ENCODE results near the gene DUOX1. TPM values are rescaled to one million over a fixed set of nuclear protein-coding genes. Genes with fewer than 3 reads are reported as not detected.
A peak's percentile ranks its signal among the peaks of the same experiment; 100 is the strongest.
"Not testable (repeated sequence)": the region's sequence is repeated elsewhere in the genome, so short reads cannot be mapped to it uniquely, and the experiment has no call there.

The DUOX1 gene
- total RNA-seq: under 1 TPM in 1 of 2 donors, not detected in 1; 0.08 TPM

DNA sequence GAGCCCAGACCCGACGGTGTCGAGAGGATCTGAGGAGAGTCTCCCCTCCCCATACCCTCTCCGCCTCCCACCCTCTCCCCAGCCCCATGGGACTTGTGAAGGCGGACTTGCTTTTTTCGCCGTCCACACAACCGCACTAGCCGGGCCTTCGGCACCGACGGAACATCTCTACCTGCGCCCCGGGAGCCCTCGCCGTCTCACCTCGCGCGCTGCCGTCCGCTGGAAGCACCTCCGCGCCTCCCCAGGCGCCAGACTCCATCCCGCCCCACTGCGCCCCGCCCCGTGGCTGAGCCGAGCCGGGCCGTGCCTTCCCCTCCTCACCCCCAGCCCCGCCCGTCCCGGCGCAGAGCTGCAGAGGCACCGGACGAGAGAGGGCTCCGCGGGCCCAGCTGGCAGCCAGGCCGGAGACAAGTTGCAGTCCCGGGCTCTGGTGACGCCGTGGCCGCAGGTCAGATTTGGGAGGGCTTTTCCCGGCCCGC is at the start of gene DUOX1, which contains the start of gene DUOXA1:
Gene DUOX1, plus strand, starts transcription at position 344 of the 479 bp plus-strand sequence. CDS start 1,973 bp downstream, outside the sequence.
Gene DUOXA1, minus strand, starts transcription at position 229 of the 479 bp plus-strand sequence. CDS start 6,865 bp downstream, outside the sequence.
- Mint-ChIP-seq H3K36me3 (no peaks in the 10 kb centered on the region), H3K27ac (no peak within 1 kb of the TSS), H3K9me3 (no peaks in the 10 kb centered on the region), H3K4me1 (ENCODE audit: low read depth in 2 of 2) (peaks cover 0 to 6% of the 10 kb centered on the region in 2 donors), H3K27me3 (peaks cover 52 to 71% of the 10 kb centered on the region in 2 donors), H3K4me3 (no peak within 1 kb of the TSS)
- DNase-seq (ENCODE audit: low spot score) (no peak), ATAC-seq (peak in 1 of 2 donors; percentile 55)

DNA sequence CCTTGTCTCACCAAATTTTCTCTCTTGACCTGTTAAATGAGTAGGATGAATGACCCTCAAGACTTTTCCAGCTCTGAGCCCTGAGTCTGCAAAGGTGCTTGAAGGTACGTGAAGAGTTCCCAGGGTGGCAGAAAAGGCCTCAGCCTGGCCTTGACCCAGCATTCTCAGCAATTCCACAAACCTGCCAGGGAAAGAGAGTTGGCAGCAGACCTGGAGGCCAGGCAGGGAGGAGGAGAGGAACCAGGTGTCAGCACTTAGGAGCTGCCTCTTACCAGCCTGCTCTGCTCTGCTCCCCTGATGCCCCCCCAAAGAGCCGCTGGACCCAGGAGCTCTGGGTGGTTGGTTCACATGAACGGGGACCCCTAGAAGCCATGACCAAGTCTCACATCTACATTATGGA is 49.2 kb upstream of the DUOX1 start:
- not testable (repeated sequence) for H3K27ac Mint-ChIP-seq; H3K4me1 Mint-ChIP-seq (ENCODE audit: low read depth in 2 of 2); H3K4me3 Mint-ChIP-seq; H3K36me3 Mint-ChIP-seq; ATAC-seq; H3K9me3 Mint-ChIP-seq; DNase-seq (ENCODE audit: low spot score)
- H3K27me3 Mint-ChIP-seq: peaks cover 8 to 16% of the 10 kb centered on the region in 2 donors

DNA sequence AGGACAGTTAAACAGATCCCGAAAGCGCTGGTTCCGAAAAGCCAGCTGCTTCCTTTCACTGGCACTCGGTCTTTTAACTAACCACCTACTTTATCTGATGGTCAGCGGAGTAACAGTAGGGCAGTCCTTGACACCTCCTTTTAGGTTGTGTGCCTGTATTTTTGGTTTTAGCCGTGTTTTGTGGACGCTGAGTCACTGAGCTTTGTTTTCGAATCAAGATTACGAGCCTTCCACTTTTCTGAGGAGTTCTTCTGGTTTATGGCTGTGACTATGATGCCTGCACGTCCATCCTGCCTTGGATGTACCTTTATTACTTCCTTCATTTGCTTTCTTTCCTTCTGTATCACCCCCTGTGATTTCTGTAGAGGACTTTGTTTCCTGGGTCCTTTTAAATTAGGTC is 47.4 kb upstream of the DUOX1 start:
- not testable (repeated sequence) for H3K27ac Mint-ChIP-seq

DNA sequence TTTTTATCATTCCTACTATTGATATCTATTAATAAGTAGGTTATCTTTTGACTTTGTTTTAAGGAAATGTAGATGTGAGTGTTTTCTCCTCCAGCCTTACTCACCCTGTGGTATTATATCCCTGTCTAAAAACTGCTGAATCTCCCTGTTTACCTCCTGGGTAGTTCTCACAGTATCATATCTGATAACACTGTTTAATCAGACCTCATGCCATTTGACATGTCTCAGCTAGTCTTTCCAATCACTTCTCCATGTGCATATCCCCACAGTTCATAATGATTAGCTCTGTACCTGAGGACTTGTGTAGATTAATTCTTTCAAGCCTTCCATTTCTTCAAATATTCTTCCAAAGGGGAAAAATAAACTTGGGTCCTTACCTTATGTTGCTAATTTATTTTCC is 46.6 kb upstream of the DUOX1 start:
- Mint-ChIP-seq H3K4me1 (ENCODE audit: low read depth in 2 of 2) (no peaks in the 10 kb centered on the region), H3K27ac (no peak overlapping the region), H3K36me3 (no peaks in the 10 kb centered on the region), H3K4me3 (no peak overlapping the region), H3K27me3 (peaks cover 9 to 23% of the 10 kb centered on the region in 2 donors), H3K9me3 (no peaks in the 10 kb centered on the region)
- DNase-seq (ENCODE audit: low spot score): no peak
- no peak for ATAC-seq

More for the DNA sequence above, 47.4 kb upstream of the DUOX1 start:
- peaks cover 11 to 22% of the 10 kb centered on the region in 2 donors for H3K27me3 Mint-ChIP-seq
- DNase-seq (ENCODE audit: low spot score); H3K36me3 Mint-ChIP-seq; H3K9me3 Mint-ChIP-seq; H3K4me3 Mint-ChIP-seq; H3K4me1 Mint-ChIP-seq (ENCODE audit: low read depth in 2 of 2): not testable (repeated sequence)
- peak in 1 of 2 donors; percentile 57 for ATAC-seq

DNA sequence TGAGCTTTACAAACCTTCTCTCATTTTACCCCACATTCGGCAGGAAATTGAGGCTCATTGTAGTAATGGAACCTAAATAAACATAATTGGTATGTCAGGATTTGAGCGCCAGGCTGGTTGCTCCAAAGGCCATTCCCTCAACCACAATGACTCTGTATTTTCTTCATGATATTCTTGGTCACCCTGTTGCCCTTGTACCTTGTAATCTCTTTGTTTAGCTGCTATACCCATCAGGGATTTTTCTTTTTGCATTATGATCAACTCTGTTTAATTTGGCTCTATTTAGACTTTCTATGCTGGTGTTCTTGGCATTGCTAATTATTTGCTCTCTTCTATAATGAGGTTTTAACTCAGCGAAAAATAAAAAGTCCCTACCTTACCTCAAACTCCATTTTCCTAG is 45.6 kb upstream of the DUOX1 start:
- H3K9me3 Mint-ChIP-seq: no peaks in the 10 kb centered on the region
- DNase-seq (ENCODE audit: low spot score) (no peak), ATAC-seq (no peak)
- no peak overlapping the region for H3K4me3 Mint-ChIP-seq
- H3K36me3 Mint-ChIP-seq: no peaks in the 10 kb centered on the region
- peaks cover 11 to 23% of the 10 kb centered on the region in 2 donors for H3K27me3 Mint-ChIP-seq
- no peaks in the 10 kb centered on the region for H3K4me1 Mint-ChIP-seq (ENCODE audit: low read depth in 2 of 2)
- no peak overlapping the region for H3K27ac Mint-ChIP-seq

DNA sequence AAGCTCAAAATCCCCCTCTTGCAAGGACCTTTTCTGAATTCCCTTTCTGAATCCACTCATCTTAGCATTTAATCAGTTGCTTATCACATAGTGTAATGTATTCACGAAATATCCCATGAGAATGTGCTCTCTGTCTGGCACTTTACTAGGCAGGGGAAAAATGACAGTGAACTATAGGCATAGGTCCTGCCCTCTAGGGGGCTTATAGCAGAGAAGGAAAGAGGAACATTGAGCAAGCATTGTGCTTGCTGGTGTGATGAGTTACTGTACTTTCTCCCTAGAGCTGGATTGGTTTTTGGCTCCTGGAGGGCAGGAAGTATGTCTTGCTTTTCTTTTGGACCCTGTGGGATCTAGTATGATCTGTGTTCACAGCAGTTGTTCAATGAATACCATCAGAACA is 42.3 kb upstream of the DUOX1 start:
- no peaks in the 10 kb centered on the region for H3K9me3 Mint-ChIP-seq
- no peak for ATAC-seq
- no peak overlapping the region for H3K4me3 Mint-ChIP-seq
- H3K36me3 Mint-ChIP-seq: no peaks in the 10 kb centered on the region
- H3K27me3 Mint-ChIP-seq: peaks cover 23 to 45% of the 10 kb centered on the region in 2 donors
- no peaks in the 10 kb centered on the region for H3K4me1 Mint-ChIP-seq (ENCODE audit: low read depth in 2 of 2)
- H3K27ac Mint-ChIP-seq: no peak overlapping the region
- DNase-seq (ENCODE audit: low spot score): no peak

DNA sequence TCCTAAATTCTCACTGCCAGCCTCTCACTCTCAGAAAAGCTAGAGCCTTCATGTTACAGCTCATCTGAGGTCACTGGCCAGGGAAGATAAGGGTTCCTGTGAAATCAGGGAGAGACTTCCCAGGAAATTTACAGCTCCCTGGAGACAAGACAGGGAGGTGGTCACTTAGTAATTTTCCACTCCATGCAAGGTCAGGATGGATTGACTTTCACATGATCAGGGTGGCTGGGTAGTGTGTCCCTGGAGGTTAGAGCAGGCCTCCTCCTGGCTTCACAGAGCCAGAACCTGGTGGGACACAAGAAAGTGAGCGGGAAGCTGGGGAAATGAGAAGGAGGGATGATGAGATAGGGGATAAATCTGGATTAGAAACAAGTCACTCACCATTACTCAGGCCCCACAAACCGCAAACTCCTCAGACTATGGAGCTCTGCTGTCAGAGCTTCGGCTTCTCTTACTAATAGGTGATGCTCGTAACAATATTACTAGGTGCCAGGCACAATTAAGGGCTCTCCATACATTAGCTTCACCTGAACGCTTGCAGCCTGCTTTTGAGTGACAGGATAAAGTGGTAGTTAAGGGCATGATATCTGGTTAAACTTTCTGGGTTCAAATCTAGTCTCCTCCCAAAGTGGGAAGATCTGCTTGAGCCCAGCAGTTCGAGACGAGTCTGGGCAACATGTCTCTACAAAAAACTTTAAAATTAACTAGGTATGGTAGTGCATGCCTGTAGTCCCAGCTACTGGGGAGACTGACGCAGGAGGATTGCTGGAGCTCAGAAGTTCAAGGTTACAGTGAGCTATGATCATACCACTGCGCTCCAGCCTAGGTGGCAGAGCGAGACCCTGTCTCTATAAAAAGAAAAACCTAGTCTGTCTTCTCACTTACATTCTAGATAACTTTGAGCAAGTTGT is 40.7 kb upstream of the DUOX1 start:
- no peak for DNase-seq (ENCODE audit: low spot score)
- Mint-ChIP-seq H3K9me3 (no peaks in the 10 kb centered on the region), H3K27me3 (peaks cover 24 to 40% of the 10 kb centered on the region in 2 donors), H3K4me3 (no peak overlapping the region), H3K27ac (no peak overlapping the region), H3K4me1 (ENCODE audit: low read depth in 2 of 2) (no peaks in the 10 kb centered on the region), H3K36me3 (no peaks in the 10 kb centered on the region)
- no peak for ATAC-seq

DNA sequence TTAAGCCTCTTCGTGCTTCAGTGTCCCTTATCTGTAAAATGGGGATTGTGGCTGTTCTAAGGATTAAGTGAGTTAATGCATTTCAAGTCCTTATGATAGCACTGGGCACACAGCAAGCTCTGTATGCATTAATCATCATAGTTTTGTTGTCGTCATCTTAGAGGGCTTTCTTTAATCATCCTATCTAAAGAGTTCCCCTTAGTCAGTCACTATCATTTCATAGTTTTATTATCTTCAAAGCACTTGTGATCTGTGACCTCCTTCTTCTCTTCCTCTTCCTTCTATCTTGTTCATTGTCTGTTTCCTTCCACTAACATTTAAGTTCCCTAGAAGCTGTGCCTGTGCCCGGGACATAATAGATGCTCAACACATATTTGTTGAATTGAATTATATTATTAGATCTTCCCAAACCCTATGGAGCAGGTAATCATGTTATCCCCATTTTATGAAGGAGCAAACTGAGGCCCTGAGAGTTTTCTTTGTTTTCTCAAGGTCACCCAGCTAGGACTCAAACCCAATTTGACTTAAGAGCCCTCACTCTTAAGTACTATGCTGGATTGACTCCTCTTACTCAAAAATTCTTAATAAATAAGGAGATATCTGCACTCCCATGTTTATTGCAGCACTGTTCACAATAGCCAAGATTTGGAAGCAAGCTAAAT is 40.0 kb upstream of the DUOX1 start:
- ATAC-seq: peak in 1 of 2 donors; percentile 70
- Mint-ChIP-seq H3K27me3 (peaks cover 21 to 34% of the 10 kb centered on the region in 2 donors), H3K27ac (no peak overlapping the region), H3K4me3 (no peak overlapping the region), H3K4me1 (ENCODE audit: low read depth in 2 of 2) (no peaks in the 10 kb centered on the region), H3K36me3 (no peaks in the 10 kb centered on the region), H3K9me3 (no peaks in the 10 kb centered on the region)
- DNase-seq (ENCODE audit: low spot score): no peak

DNA sequence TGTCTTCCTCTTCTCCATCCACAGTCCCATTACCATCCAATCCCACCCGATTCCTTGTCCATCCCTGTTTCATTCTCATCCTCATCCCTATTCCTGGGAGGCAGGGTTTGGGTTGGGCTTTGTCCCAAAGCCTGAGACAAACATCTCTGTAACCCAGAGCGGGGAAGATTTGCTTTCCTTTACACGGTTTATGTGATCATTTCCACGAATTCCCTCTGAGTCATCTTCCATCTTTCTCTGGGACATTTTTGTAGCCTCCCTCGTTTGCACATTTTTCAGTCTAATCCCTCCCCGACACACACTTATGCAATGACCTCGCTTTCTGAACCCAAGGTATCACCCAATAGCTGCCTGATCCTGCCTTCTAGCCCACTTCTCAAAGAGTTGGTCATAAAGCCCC is 38.6 kb upstream of the DUOX1 start:
- peaks cover 21 to 34% of the 10 kb centered on the region in 2 donors for H3K27me3 Mint-ChIP-seq
- no peak for DNase-seq (ENCODE audit: low spot score)
- ATAC-seq: no peak
- H3K9me3 Mint-ChIP-seq: no peaks in the 10 kb centered on the region
- H3K4me1 Mint-ChIP-seq (ENCODE audit: low read depth in 2 of 2): no peaks in the 10 kb centered on the region
- H3K27ac Mint-ChIP-seq: peak overlapping the region in 1 of 2 donors; percentile 4
- no peak overlapping the region for H3K4me3 Mint-ChIP-seq
- no peaks in the 10 kb centered on the region for H3K36me3 Mint-ChIP-seq

DNA sequence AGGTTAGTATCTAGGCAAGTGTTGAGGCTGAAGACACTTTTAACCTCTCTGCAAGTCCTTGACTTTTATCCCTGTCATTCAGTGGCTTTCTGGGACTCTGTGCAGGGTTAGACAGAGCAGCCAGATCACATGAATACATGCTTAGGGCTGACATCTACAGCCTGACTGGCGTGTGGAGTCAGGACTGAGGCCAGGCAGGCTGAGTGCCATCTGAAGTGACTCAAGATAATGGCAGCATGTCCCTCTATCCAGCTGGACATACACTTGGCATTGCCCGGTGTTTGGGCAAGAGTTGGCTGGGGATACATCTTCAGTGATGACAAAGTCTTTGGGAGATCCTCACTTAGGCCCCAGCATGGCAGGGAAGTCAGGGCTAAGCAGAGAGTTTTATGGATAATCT is 38.2 kb upstream of the DUOX1 start:
- no peak for ATAC-seq
- Mint-ChIP-seq H3K4me1 (ENCODE audit: low read depth in 2 of 2) (no peaks in the 10 kb centered on the region), H3K9me3 (no peaks in the 10 kb centered on the region), H3K27me3 (peaks cover 21 to 34% of the 10 kb centered on the region in 2 donors), H3K4me3 (no peak overlapping the region), H3K27ac (peak overlapping the region in 1 of 2 donors; percentile 4), H3K36me3 (no peaks in the 10 kb centered on the region)
- DNase-seq (ENCODE audit: low spot score): no peak

DNA sequence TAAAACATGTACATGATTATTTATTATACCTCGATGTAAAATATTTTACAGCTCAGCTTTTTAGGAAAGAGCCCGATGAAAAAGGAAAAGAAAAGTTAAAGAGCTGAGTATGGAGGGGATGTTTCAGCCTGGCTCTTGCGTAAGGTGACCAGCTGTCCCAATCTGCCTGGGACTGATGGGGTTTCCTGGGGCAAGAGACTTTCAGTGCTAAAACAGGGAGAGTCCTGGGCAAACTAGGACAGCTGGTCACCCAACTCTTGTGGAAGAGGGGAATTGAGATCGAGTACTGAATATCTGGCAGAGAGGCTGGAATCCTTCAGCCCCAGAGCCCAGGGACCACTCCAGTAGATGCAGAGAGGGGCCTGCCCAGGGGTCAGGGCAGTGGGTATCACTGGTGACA is 36.8 kb upstream of the DUOX1 start:
- no peaks in the 10 kb centered on the region for H3K9me3 Mint-ChIP-seq
- ATAC-seq: no peak

DNA sequence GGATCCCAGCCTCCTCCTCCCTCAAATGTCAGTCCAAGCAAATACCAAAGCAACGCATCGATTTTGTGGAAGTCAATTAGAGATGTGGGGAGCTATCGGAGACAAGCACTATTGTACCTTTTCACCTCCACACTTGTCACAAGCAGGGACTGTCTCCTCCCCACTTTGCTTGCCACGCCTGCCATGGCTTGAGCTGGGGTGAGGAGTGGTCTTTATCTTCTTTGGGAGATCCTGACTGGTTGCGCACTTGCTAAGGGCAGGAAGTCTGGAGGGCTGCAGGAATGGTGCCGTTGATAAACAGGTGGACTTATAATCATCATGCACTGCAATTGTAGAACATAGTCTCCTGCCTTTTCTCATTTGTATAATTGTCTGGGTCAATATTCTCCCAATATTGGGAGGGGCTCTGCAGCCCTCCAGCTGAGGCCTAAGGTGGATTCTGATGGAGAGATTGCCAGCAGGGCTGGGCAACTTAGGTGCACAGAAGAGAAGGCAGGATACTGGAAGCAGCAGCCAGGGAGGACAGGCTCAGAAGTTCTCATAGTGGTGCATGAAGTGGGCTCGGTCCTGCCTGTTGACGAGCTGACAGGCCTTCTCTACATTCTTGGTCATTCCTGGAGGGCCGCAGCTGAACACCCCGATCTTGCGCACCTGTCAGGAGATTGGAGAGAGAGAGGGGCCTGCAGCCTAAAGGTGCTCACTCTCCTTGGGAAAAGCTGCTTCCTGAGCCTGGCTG is 36.0 kb upstream of the DUOX1 start:
- Mint-ChIP-seq H3K4me1 (ENCODE audit: low read depth in 2 of 2) (no peaks in the 10 kb centered on the region), H3K9me3 (no peaks in the 10 kb centered on the region), H3K4me3 (no peak overlapping the region), H3K36me3 (no peaks in the 10 kb centered on the region), H3K27ac (no peak overlapping the region), H3K27me3 (peaks cover 17 to 27% of the 10 kb centered on the region in 2 donors)
- no peak for DNase-seq (ENCODE audit: low spot score)
- no peak for ATAC-seq

More for the DNA sequence above, 36.8 kb upstream of the DUOX1 start:
- Mint-ChIP-seq H3K27ac (no peak overlapping the region), H3K27me3 (peaks cover 17 to 27% of the 10 kb centered on the region in 2 donors), H3K36me3 (no peaks in the 10 kb centered on the region), H3K4me3 (no peak overlapping the region), H3K4me1 (ENCODE audit: low read depth in 2 of 2) (no peaks in the 10 kb centered on the region)
- DNase-seq (ENCODE audit: low spot score): no peak

DNA sequence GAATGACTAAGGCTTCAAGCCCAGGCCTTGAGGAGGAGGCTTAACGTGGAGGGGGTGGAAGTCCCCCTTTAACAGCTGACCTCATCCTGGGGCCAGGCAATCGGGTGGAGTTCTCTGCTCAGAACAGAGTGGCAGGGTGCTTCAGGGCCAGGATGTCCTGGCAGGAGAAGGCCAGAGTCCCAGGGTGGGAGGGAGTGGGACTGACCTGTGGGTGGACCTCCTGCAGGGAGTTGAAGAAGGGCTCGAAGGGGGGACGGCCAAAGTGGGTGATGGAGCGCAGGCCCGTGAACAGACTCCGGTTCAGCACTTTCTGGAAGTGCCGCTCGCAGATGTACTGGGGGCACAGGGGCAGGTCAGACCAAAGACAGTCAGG is 35.5 kb upstream of the DUOX1 start:
- H3K27me3 Mint-ChIP-seq: peaks cover 17 to 27% of the 10 kb centered on the region in 2 donors
- no peak overlapping the region for H3K27ac Mint-ChIP-seq
- DNase-seq (ENCODE audit: low spot score) (no peak), ATAC-seq (no peak)
- H3K4me1 Mint-ChIP-seq (ENCODE audit: low read depth in 2 of 2): no peaks in the 10 kb centered on the region
- no peak overlapping the region for H3K4me3 Mint-ChIP-seq
- no peaks in the 10 kb centered on the region for H3K9me3 Mint-ChIP-seq
- no peaks in the 10 kb centered on the region for H3K36me3 Mint-ChIP-seq

All from natural killer cell treated with Interleukin-12 subunit alpha and Interleukin-12 subunit beta and Interleukin-15 and Interleukin-18, amount 100 ng/mL, for 72 hours (primary cell).